Ascending aorta (tissue), 2 donors: ENCODE measurements around the gene KCNN4. TPM values are rescaled to one million over a fixed set of nuclear protein-coding genes. Genes with fewer than 3 reads are reported as not detected.

Experiments used
- DNase-seq, 2 donors: peaks; one replicate each; pipeline ENCODE4 v3.0.0-alpha.2; 2019; ENCODE audit warnings: low spot score in 2 of 2
- H3K27ac ChIP-seq, 2 donors: fragments of 200-600 bp; sonication (generic); one replicate each; pipeline ENCODE4 v1.5.1; 2016 to 2017; ENCODE audit warnings: mild to moderate bottlenecking in 1 of 2
- H3K27me3 ChIP-seq: fragments of 200-600 bp; sonication (generic); one replicate; pipeline ENCODE4 v1.5.1; 2017
- H3K36me3 ChIP-seq, 2 donors: fragments of 200-600 bp; sonication (generic); one replicate each; pipeline ENCODE4 v1.5.1; 2016
- H3K4me1 ChIP-seq, 2 donors: fragments of 200-600 bp; sonication (generic); one replicate each; pipeline ENCODE4 v1.5.1; 2016 to 2017; ENCODE audit warnings: mild to moderate bottlenecking in 1 of 2
- H3K4me3 ChIP-seq, 2 donors: fragments of 200-600 bp; sonication (generic); one replicate each; pipeline ENCODE4 v1.5.1; 2016 to 2017; ENCODE audit warnings: mild to moderate bottlenecking in 1 of 2
- H3K9me3 ChIP-seq, 2 donors: fragments of 200-600 bp; sonication (generic); one replicate each; pipeline ENCODE4 v1.5.1; 2016
- intact Hi-C: fragments of 100-400 bp; cut with DNase I; formaldehyde crosslinking; loops from one replicate; pipeline ENCODE4 v1.15.1; 2023
- total RNA-seq: library from RNA; depleted of rRNA; stranded (reverse); fragments of >200 nt; gene quantifications from one replicate; pipeline ENCODE4 v1.1.0, GENCODE V29; 2016
- TF ChIP-seq, protein P1 (sequence below), 3 experiments: fragments of 200-600 bp in 2 of 3; fragments of 450-650 bp in 1 of 3; sonication (generic) in 2 of 3; IDR thresholded peaks; one replicate each; pipeline ENCODE4 v1.5.1; 2016 to 2019; ENCODE audit warnings: antibody characterized with exemption in 3 of 3, mild to moderate bottlenecking in 1 of 3, moderate library complexity in 1 of 3

KCNN4 gene
- total RNA-seq, 1 donor from 2014 or later, result 2.3 TPM

DNA sequence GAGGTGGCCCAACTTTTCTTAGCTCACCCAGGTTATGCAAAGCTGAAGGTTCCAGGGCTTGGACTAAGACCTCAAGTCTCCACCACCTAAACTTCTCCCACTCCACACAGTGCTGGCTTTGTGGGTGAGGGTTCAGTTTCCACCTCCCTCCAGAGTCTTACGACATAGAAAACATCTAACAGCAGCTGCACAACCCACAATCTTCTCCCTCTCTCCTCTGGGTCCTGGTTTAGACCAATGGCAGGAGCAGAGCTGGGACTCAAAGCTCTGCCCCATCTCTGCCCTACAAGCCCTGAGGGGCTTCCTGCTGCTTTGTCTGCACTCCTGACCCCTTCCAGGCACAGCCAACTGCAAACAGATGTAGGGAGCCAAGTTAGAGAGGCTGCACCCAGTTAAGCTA lies 48.9 kb downstream of the KCNN4 start:
- H3K4me3 ChIP-seq, result no peak overlapping the region
- no peaks in the 10 kb centered on the region for H3K9me3 ChIP-seq
- DNase-seq, result no peak
- peaks cover 61 to 83% of the 10 kb centered on the region in 2 donors for H3K36me3 ChIP-seq
- H3K27me3 ChIP-seq, result no peaks in the 10 kb centered on the region
- TF ChIP-seq, protein P1, sequence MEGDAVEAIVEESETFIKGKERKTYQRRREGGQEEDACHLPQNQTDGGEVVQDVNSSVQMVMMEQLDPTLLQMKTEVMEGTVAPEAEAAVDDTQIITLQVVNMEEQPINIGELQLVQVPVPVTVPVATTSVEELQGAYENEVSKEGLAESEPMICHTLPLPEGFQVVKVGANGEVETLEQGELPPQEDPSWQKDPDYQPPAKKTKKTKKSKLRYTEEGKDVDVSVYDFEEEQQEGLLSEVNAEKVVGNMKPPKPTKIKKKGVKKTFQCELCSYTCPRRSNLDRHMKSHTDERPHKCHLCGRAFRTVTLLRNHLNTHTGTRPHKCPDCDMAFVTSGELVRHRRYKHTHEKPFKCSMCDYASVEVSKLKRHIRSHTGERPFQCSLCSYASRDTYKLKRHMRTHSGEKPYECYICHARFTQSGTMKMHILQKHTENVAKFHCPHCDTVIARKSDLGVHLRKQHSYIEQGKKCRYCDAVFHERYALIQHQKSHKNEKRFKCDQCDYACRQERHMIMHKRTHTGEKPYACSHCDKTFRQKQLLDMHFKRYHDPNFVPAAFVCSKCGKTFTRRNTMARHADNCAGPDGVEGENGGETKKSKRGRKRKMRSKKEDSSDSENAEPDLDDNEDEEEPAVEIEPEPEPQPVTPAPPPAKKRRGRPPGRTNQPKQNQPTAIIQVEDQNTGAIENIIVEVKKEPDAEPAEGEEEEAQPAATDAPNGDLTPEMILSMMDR (IDR thresholded peaks at IDR 0.05), result no peak
- intact Hi-C loops, result no loop called here
- no peaks in the 10 kb centered on the region for H3K4me1 ChIP-seq
- H3K27ac ChIP-seq, result no peak overlapping the region

DNA sequence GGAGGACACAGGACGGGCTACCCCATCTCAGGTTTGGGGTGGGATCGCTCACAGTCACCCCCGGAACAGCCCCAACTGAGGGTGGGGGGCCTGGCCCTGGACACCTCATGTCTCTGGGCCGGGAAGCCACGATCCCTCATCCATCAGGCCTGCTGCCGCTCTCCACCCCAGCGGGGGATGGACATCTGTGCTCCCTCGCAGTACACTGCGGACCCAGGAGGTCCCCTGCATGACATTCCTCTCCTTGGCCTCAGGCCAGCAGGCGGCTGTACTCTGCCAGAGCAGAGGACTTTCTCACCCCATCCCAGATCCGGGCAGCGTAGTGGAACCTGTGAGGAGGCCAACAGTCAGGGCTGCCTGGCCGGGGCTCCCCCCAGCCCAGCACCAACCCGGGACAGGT lies 49.4 kb downstream of the KCNN4 start:
- Histone ChIP-seq H3K4me1 (no peaks in the 10 kb centered on the region), H3K4me3 (no peak overlapping the region), H3K27me3 (no peaks in the 10 kb centered on the region), H3K36me3 (peaks cover 56 to 78% of the 10 kb centered on the region in 2 donors), H3K9me3 (no peaks in the 10 kb centered on the region), H3K27ac (no peak overlapping the region)
- TF ChIP-seq, protein P1 (IDR thresholded peaks at IDR 0.05), result no peak
- no peak for DNase-seq
- intact Hi-C loops, result no loop called here

DNA sequence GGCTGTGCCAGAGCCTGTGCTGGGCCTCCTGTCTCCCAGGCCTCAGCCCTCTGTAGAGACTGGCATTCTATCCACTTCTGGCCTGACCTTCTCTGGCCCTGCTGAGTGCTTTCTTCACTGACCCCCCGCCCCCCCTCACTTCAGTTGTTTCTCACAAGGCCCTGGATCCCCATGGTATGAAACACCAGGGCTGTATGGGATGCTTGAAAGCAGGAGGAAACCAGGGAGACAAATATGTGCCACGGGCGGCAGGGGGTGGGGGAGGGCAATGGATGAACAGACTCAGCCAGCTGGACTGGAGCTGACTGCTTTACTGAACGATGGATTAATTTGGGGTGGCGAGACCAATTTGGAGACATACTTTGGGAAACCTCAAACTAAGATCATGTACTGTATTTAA lies 50.9 kb downstream of the KCNN4 start:
- Histone ChIP-seq H3K4me1 (no peaks in the 10 kb centered on the region), H3K27me3 (no peaks in the 10 kb centered on the region), H3K36me3 (peaks cover 53 to 66% of the 10 kb centered on the region in 2 donors), H3K9me3 (no peaks in the 10 kb centered on the region), H3K27ac (no peak overlapping the region), H3K4me3 (no peak overlapping the region)
- intact Hi-C loops, result no loop called here
- no peak for DNase-seq
- TF ChIP-seq, protein P1 (IDR thresholded peaks at IDR 0.05), result no peak

DNA sequence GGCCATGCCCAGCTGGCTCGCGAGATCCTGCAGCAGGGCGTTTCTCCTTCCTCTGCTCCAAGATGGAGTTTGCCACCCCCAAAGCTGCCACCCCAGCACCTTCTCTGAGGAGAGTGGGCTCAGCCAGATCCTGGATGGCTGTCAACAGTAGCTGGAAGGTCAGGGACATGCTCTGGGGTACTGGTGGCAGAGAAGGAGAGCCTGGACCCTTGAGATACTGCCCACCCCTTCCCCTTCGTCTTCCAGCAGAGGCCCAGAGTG lies 53.2 kb downstream of the KCNN4 start:
- intact Hi-C loops, result no loop called here
- no peak overlapping the region for H3K27ac ChIP-seq
- no peak for DNase-seq

DNA sequence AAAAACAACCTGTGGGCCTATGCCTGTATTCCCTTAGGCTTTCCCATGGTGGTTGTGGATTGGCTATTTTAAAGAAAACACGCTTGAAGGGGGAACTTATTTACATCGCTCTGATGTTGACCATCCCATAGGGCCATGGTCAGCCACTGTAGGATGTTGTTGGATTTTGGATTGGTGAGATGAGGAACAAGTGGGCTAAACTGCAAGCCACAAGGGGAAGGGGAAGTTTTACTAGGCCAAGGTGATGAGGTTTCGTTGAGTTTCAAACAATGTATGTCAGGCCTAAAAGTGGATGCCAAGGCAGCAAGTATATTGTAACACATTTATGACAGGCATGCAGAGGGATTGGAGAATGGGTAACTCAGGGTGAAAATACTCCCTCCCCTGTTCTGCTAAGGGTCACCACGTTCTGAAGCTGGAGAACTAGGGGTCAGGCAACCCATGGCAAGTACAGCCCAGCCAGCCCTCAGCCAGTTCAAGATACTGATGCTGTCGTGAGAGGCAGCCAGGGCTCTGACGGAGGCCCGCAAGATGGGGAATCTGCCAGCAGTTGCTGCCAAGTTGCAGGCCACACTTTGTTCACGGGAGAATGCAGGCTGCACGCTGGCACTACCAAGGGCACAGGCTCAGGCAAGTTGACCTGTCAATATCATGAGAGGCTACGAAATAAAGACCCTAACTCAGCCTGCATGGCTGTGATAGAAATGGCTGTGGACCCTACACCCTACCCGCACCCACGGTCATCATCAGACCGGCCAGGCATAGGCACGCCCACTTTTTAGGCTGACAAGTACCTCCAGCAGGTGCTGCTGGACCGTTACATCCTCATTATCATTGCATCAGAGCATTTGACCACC lies 53.8 kb downstream of the KCNN4 start:
- Histone ChIP-seq H3K27ac (no peak overlapping the region), H3K4me1 (no peaks in the 10 kb centered on the region), H3K36me3 (peaks cover 30 to 36% of the 10 kb centered on the region in 2 donors), H3K9me3 (no peaks in the 10 kb centered on the region), H3K27me3 (no peaks in the 10 kb centered on the region), H3K4me3 (no peak overlapping the region)
- TF ChIP-seq, protein P1 (IDR thresholded peaks at IDR 0.05), result no peak
- intact Hi-C loops, result no loop called here
- no peak for DNase-seq

More for the DNA sequence above, 53.2 kb downstream of the KCNN4 start:
- TF ChIP-seq, protein P1 (IDR thresholded peaks at IDR 0.05), result no peak
- H3K9me3 ChIP-seq, result no peaks in the 10 kb centered on the region
- H3K36me3 ChIP-seq, result peaks cover 35 to 42% of the 10 kb centered on the region in 2 donors
- no peaks in the 10 kb centered on the region for H3K4me1 ChIP-seq
- no peaks in the 10 kb centered on the region for H3K27me3 ChIP-seq
- H3K4me3 ChIP-seq, result no peak overlapping the region
